MM.1S (cell line): Measurements from ENCODE around the gene SLC35A2.

ENCODE experiments used
- DNase-seq: peaks from one replicate; pipeline ENCODE4 v3.0.0-alpha.2; 2015
- H2AFZ ChIP-seq: fragments of 300-600 bp; sonication (generic); 2 replicates; pipeline ENCODE4 v1.6.0; 2016; ENCODE audit warnings: antibody characterized with exemption, low read length
- H3F3A ChIP-seq: fragments of 300-600 bp; sonication (generic); 2 replicates; pipeline ENCODE4 v1.6.1; 2016; ENCODE audit warnings: mild to moderate bottlenecking, antibody characterized with exemption, low read length, moderate library complexity, mixed read lengths; ENCODE audit not compliant: insufficient read depth
- H3K27ac ChIP-seq: fragments of 300-600 bp; sonication (generic); 2 replicates; pipeline ENCODE4 v1.5.1; 2016; ENCODE audit warnings: mild to moderate bottlenecking, low read length
- H3K27me3 ChIP-seq: fragments of 300-600 bp; sonication (generic); replicated peaks from 2 replicates; pipeline ENCODE4 v1.6.0; 2016; ENCODE audit warnings: low read length; ENCODE audit not compliant: insufficient read depth
- H3K36me3 ChIP-seq: fragments of 300-600 bp; sonication (generic); replicated peaks from 2 replicates; pipeline ENCODE4 v1.6.1; 2016; ENCODE audit warnings: mild to moderate bottlenecking, low read length, mixed read lengths; ENCODE audit not compliant: insufficient read depth
- H3K4me1 ChIP-seq: fragments of 300-600 bp; sonication (generic); 2 replicates; pipeline ENCODE4 v1.6.1; 2016; ENCODE audit warnings: low read length, mixed read lengths
- H3K4me2 ChIP-seq: fragments of 300-600 bp; sonication (generic); 2 replicates; pipeline ENCODE4 v1.6.0; 2016; ENCODE audit warnings: low read depth, low read length
- H3K4me3 ChIP-seq: fragments of 300-600 bp; sonication (generic); 2 replicates; pipeline ENCODE4 v1.5.1; 2016; ENCODE audit warnings: low read length, mixed read lengths
- H3K79me2 ChIP-seq: fragments of 300-600 bp; sonication (generic); 2 replicates; pipeline ENCODE4 v1.6.1; 2016; ENCODE audit warnings: mixed run types, low read length, mixed read lengths
- H3K9ac ChIP-seq: fragments of 300-600 bp; sonication (generic); 2 replicates; pipeline ENCODE4 v1.6.1; 2016; ENCODE audit warnings: low read length, mixed read lengths
- H3K9me2 ChIP-seq: fragments of 300-600 bp; sonication (generic); replicated peaks from 2 replicates; pipeline ENCODE4 v1.6.1; 2016; ENCODE audit warnings: mild to moderate bottlenecking, low read length, mixed read lengths; ENCODE audit not compliant: insufficient read depth
- H3K9me3 ChIP-seq: fragments of 300-600 bp; sonication (generic); replicated peaks from 2 replicates; pipeline ENCODE4 v1.6.1; 2016; ENCODE audit warnings: mild to moderate bottlenecking, low read length, mixed read lengths; ENCODE audit not compliant: insufficient read depth
- H4K20me1 ChIP-seq: fragments of 300-600 bp; sonication (generic); 2 replicates; pipeline ENCODE4 v1.6.1; 2016; ENCODE audit warnings: mild to moderate bottlenecking, low read length, moderate library complexity, mixed read lengths; ENCODE audit not compliant: insufficient read depth
- EZH2 ChIP-seq: fragments of 300-600 bp; sonication (generic); optimal IDR thresholded peaks from 2 replicates; pipeline ENCODE3; 2017; ENCODE audit warnings: low read depth, mild to moderate bottlenecking, antibody characterized with exemption, low read length, mixed read lengths
- EZH2phosphoT487 ChIP-seq: fragments of 300-600 bp; sonication (generic); IDR thresholded peaks from 2 replicates; pipeline ENCODE4 v1.6.1; 2018; ENCODE audit warnings: antibody characterized with exemption, low read length
- TF ChIP-seq, protein P1 (sequence below): fragments of 300-600 bp; sonication (generic); IDR thresholded peaks from 2 replicates; pipeline ENCODE4 v1.5.1; 2016; ENCODE audit warnings: antibody characterized with exemption, low read length, mixed read lengths

SLC35A2 gene

DNA sequence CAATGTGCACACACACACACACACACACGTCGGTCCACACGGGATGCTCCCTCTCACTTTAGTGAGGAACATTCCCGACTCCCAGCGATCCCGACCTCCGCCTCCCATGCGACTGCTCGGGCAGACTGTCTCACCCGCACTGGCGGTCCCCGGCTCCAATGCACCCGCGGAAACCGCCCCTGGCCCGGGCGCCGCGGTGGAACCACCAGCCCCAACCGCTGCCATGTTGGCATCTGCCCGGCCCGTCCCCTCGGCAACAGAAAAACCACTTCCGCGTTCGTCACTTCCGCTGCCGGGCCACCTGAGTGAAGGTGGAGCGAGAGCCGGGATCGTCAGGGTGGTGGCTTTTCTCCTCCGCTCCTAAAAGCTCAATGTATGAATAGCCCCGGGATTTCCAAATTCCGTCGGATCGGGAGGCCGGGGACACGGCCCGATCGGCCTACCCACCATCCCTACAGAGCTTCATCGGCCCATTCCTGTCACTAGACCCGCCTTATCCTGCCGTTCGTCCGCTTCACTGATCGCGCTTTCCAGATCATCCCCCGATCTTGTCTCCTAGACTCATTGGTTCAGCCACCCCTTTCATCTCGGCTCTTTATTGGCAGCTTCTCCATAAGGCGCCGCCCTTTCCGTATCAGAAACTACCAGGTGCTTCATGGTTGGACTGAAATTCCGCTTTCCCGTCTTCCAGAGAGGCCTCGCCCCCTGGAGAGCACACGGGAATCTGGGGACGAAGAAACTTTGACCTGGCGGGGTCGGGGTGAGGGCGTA is at the start of gene SLC35A2:
SLC35A2 (minus strand) TSS at position 235 of the 771 bp plus-strand sequence; CDS start at position 225, 10 bp downstream.
- peaks cover 53% of the 10 kb centered on the region for H3F3A ChIP-seq
- no peaks in the 10 kb centered on the region for H3K27me3 ChIP-seq
- no peaks in the 10 kb centered on the region for H3K9me3 ChIP-seq
- H2AFZ ChIP-seq: no peak within 1 kb of the TSS
- H3K9me2 ChIP-seq: no peaks in the 10 kb centered on the region
- 0 out of 2 replicates have a peak, but pooled peaks cover 3% of the 10 kb centered on the region for H3K4me1 ChIP-seq
- H3K4me3 ChIP-seq: peak within 1 kb of the TSS; percentile 53
- peak within 1 kb of the TSS; percentile 98 for H3K27ac ChIP-seq
- H4K20me1 ChIP-seq: peaks cover 26% of the 10 kb centered on the region; the same call in 1 of the 2 replicates
- peak within 1 kb of the TSS; percentile 99; the same call in 1 of the 2 replicates for H3K9ac ChIP-seq
- peaks cover 32% of the 10 kb centered on the region for H3K79me2 ChIP-seq
- TF ChIP-seq EZH2phosphoT487: no peak
- TF ChIP-seq, protein P1, sequence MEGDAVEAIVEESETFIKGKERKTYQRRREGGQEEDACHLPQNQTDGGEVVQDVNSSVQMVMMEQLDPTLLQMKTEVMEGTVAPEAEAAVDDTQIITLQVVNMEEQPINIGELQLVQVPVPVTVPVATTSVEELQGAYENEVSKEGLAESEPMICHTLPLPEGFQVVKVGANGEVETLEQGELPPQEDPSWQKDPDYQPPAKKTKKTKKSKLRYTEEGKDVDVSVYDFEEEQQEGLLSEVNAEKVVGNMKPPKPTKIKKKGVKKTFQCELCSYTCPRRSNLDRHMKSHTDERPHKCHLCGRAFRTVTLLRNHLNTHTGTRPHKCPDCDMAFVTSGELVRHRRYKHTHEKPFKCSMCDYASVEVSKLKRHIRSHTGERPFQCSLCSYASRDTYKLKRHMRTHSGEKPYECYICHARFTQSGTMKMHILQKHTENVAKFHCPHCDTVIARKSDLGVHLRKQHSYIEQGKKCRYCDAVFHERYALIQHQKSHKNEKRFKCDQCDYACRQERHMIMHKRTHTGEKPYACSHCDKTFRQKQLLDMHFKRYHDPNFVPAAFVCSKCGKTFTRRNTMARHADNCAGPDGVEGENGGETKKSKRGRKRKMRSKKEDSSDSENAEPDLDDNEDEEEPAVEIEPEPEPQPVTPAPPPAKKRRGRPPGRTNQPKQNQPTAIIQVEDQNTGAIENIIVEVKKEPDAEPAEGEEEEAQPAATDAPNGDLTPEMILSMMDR: no peak
- TF ChIP-seq EZH2: no peak
- 0 out of 2 replicates have a peak, but pooled peaks cover 18% of the 10 kb centered on the region for H3K36me3 ChIP-seq
- DNase-seq: peak; percentile 85
- peak within 1 kb of the TSS; percentile 83; the same call in 1 of the 2 replicates for H3K4me2 ChIP-seq

DNA sequence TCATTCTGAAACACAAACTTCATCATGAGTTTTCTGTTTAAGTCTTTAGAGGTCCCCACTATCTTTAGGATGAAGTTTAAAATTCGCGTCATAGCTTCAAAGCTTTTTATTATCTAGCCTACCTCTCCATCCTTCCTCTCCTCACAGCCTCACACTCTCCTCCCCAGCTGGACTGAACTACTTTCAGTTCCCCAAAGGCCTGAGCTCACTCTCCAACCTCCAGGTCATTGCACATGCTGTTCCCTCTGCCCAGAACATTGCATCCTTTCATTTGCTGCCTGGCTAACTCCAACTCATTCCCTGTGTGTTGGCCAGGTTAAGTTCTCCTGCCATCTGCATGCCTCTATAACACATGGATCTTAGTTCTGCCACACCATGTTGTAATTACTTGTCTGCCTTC is 48.8 kb upstream of the SLC35A2 start:
- Histone ChIP-seq H2AFZ (no peak overlapping the region), H3K9me2 (no peaks in the 10 kb centered on the region), H3K9ac (no peak overlapping the region), H3K36me3 (no peaks in the 10 kb centered on the region), H3K9me3 (no peaks in the 10 kb centered on the region), H3F3A (peaks cover 3% of the 10 kb centered on the region), H3K4me2 (no peak overlapping the region), H3K4me1 (peaks cover 22% of the 10 kb centered on the region; the same call in 1 of the 2 replicates), H3K27me3 (no peaks in the 10 kb centered on the region), H3K27ac (no peak overlapping the region), H4K20me1 (no peaks in the 10 kb centered on the region), H3K4me3 (no peak overlapping the region), H3K79me2 (peaks cover 23% of the 10 kb centered on the region)
- TF ChIP-seq EZH2phosphoT487: no peak
- no peak for TF ChIP-seq EZH2
- TF ChIP-seq, protein P1: no peak
- no peak for DNase-seq

DNA sequence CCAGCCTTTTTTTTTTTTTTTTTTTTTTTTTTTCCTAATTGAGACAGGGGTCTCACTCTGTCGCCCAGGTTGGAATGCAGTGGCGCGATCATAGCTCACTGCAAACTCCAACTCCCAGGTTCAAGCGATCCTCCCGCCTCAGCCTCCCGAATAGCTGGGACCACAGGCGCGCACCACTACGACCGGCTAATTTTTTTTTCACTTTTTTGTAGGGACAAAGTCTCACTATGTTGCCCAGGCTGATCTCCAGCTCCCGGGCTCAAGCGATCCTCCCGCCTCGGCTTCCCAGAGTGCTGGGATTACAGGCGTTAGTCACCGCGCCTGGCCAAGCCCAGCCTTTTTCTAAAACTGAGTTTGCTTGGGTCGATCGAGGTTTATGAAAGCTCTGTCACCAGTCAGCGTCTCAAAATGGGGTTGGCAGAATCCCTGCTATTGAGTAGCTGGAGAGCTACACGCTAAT is 47.2 kb upstream of the SLC35A2 start:
- no peaks in the 10 kb centered on the region for H4K20me1 ChIP-seq
- H3K4me1 ChIP-seq: peaks cover 26% of the 10 kb centered on the region
- peaks cover 3% of the 10 kb centered on the region for H3F3A ChIP-seq
- peak; percentile 17 for DNase-seq
- peak overlapping the region; percentile 74 for H3K9ac ChIP-seq
- peak overlapping the region; percentile 85 for H3K4me3 ChIP-seq
- H3K9me3 ChIP-seq: no peaks in the 10 kb centered on the region
- H3K27ac ChIP-seq: peak overlapping the region; percentile 100; the same call in 1 of the 2 replicates
- peak overlapping the region; percentile 65; the same call in 1 of the 2 replicates for H2AFZ ChIP-seq
- H3K36me3 ChIP-seq: no peaks in the 10 kb centered on the region
- peak overlapping the region; percentile 48 for H3K4me2 ChIP-seq
- H3K27me3 ChIP-seq: no peaks in the 10 kb centered on the region
- no peak for TF ChIP-seq EZH2phosphoT487
- H3K79me2 ChIP-seq: peaks cover 39% of the 10 kb centered on the region
- H3K9me2 ChIP-seq: no peaks in the 10 kb centered on the region
